DMS 273 treated with DMSO at 0.1 percent for 48 hours (cell line): ENCODE measurements around the gene GFM2.
"Not testable (repeated sequence)": the region's sequence is repeated elsewhere in the genome, so short reads cannot be mapped to it uniquely, and the experiment has no call there.

Experiments
- DNase-seq: peaks from one replicate; lab custom pipeline; 2025; lab: John Stamatoyannopoulos, UW

The GFM2 gene

GRCh38 chr5:74766849-74767578 is at the start of gene GFM2, which contains the start of gene NSA2:
TSS of gene GFM2 (minus strand) at chr5:74767117. CDS start at chr5:74763742, 3,375 bp downstream.
TSS of gene NSA2 (plus strand) at chr5:74767249. CDS start at chr5:74767361, 112 bp downstream.
- peak; percentile 88 for DNase-seq

GRCh38 chr5:74810915-74811314 is 44.0 kb upstream of the GFM2 start:
- DNase-seq = no peak

GRCh38 chr5:74801941-74802340 is 35.0 kb upstream of the GFM2 start:
- DNase-seq = no peak

- DNase-seq = no peak
Observed at GRCh38 chr5:74801197-74801596, 34.3 kb upstream of the GFM2 start.

GRCh38 chr5:74798977-74799911 is 32.3 kb upstream of the GFM2 start:
- no peak for DNase-seq

GRCh38 chr5:74791669-74792068 is 24.8 kb upstream of the GFM2 start:
- DNase-seq = not testable (repeated sequence)

- no peak for DNase-seq
Observed at GRCh38 chr5:74787424-74787823, 20.5 kb upstream of the GFM2 start.

GRCh38 chr5:74786851-74787250 is 19.9 kb upstream of the GFM2 start:
- no peak for DNase-seq

GRCh38 chr5:74778609-74779008 is 11.7 kb upstream of the GFM2 start:
- DNase-seq = no peak

- DNase-seq = no peak
Observed at GRCh38 chr5:74772359-74772758, 5.4 kb upstream of the GFM2 start.

- DNase-seq = no peak
Observed at GRCh38 chr5:74767579-74767913, 629 bp upstream of the GFM2 start.

- DNase-seq = peak; percentile 2
Observed at GRCh38 chr5:74766418-74766848, 484 bp downstream of the GFM2 start.

- DNase-seq = no peak
Observed at GRCh38 chr5:74765929-74766328, 988 bp downstream of the GFM2 start.

GRCh38 chr5:74765201-74765600 is 1.7 kb downstream of the GFM2 start:
- DNase-seq = no peak

- no peak for DNase-seq
Observed at GRCh38 chr5:74763504-74763903, 3.4 kb downstream of the GFM2 start.

- peak; percentile 4 for DNase-seq
Observed at GRCh38 chr5:74762599-74762998, 4.3 kb downstream of the GFM2 start.

GRCh38 chr5:74761241-74761640 is 5.7 kb downstream of the GFM2 start:
- DNase-seq = no peak

GRCh38 chr5:74748742-74749141 is 18.2 kb downstream of the GFM2 start:
- not testable (repeated sequence) for DNase-seq

- DNase-seq = no peak
Observed at GRCh38 chr5:74738406-74738805, 28.5 kb downstream of the GFM2 start.

GRCh38 chr5:74736759-74737158 is 30.2 kb downstream of the GFM2 start:
- DNase-seq = no peak

- DNase-seq = no peak
Observed at GRCh38 chr5:74725331-74725730, 41.6 kb downstream of the GFM2 start.

- DNase-seq = no peak
Observed at GRCh38 chr5:74722271-74722670, 44.6 kb downstream of the GFM2 start.

- DNase-seq = no peak
Observed at GRCh38 chr5:74717596-74717995, 49.3 kb downstream of the GFM2 start.
